ENCODE results near the gene KANSL2. TPM values are rescaled to one million over a fixed set of nuclear protein-coding genes. Genes with fewer than 3 reads are reported as not detected.

Gene KANSL2
- total RNA-seq, 6 experiments from 2014 or later = 17.6 to 28.8 (median 23.2) TPM

DNA sequence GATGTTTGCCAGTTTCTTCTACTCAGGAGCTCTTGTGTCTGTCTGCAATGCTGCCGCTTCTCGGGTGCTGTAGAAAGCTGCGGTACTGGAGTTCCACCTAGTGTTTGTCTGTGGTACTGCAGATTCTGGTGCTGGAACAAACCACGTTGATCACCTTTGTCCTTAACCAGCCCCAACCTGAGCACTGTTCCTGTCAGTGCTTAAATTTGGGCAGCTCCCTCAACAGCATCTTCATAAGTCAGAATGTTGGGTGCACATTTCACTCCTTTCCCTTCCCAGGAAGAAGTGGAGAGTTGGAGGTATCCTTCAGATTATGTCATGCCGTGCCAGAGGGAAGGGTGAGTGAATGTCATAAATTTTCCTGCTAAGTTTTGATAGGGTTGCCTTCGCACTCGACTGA lies 63.5 kb downstream of the KANSL2 start:
- Mint-ChIP-seq H3K27me3 (ENCODE audit: insufficient read depth) (peaks cover 13% of the 10 kb centered on the region), H3K27ac (no peak overlapping the region), H3K36me3 (ENCODE audit: low read depth) (no peaks in the 10 kb centered on the region), H3K4me1 (ENCODE audit: low read depth) (no peaks in the 10 kb centered on the region), H3K9me3 (peaks cover under 1% of the 10 kb centered on the region; the same call in 1 of the 2 replicates), H3K4me3 (no peak overlapping the region)
- TF ChIP-seq, protein P1, sequence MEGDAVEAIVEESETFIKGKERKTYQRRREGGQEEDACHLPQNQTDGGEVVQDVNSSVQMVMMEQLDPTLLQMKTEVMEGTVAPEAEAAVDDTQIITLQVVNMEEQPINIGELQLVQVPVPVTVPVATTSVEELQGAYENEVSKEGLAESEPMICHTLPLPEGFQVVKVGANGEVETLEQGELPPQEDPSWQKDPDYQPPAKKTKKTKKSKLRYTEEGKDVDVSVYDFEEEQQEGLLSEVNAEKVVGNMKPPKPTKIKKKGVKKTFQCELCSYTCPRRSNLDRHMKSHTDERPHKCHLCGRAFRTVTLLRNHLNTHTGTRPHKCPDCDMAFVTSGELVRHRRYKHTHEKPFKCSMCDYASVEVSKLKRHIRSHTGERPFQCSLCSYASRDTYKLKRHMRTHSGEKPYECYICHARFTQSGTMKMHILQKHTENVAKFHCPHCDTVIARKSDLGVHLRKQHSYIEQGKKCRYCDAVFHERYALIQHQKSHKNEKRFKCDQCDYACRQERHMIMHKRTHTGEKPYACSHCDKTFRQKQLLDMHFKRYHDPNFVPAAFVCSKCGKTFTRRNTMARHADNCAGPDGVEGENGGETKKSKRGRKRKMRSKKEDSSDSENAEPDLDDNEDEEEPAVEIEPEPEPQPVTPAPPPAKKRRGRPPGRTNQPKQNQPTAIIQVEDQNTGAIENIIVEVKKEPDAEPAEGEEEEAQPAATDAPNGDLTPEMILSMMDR (IDR thresholded peaks at IDR 0.05) = peak; percentile 99
- DNase-seq = peak; percentile 65

DNA sequence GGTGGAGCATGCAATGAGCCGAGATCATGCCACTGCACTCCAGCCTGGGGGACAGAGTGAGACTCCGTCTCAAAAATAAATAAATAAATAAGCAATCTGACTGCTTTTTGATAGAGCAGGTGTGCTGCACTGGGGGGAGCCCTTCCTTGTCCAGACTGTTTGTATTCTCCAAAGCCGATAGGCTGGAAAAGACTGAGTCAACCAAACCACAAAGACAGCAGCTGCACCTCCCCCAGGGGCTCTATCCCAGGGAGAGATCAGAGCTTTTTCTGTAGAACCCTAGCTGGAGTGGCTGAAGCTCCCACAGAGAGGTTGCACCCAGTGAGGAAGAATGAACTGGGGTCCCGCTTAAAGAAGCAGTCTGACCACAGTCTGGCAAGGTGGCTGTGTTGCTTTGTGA lies 66.4 kb downstream of the KANSL2 start:
- H3K4me3 Mint-ChIP-seq = no peak overlapping the region
- H3K9me3 Mint-ChIP-seq = peaks cover 13% of the 10 kb centered on the region
- 0 out of 2 replicates have a peak, but pooled peaks cover 5% of the 10 kb centered on the region for H3K36me3 Mint-ChIP-seq (ENCODE audit: low read depth)
- TF ChIP-seq, protein P1 (IDR thresholded peaks at IDR 0.05) = no peak
- DNase-seq = no peak
- no peak overlapping the region for H3K27ac Mint-ChIP-seq
- H3K4me1 Mint-ChIP-seq (ENCODE audit: low read depth) = no peaks in the 10 kb centered on the region
- peaks cover 8% of the 10 kb centered on the region; the same call in 1 of the 2 replicates for H3K27me3 Mint-ChIP-seq (ENCODE audit: insufficient read depth)

DNA sequence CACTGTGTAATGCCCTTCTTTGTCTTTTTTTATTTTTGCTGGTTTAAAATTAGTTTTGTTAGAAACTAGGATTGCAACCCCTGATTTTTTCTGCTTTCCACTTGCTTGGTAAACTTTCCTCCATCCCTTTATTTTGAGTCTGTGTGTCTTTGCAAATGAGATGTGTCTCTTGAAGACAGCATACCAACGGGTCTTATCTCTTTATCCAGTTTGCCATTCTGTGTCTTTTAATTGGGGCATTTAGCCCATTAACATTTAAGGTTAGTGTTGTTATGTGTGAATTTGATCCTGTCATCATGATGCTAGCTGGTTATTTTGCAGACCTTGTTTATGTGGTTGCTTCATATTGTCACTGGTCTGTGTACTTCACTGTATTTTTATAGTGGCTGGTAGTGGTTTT lies 68.7 kb downstream of the KANSL2 start:
- H3K4me3 Mint-ChIP-seq = no peak overlapping the region
- TF ChIP-seq, protein P1 (IDR thresholded peaks at IDR 0.05) = no peak
- peaks cover 24% of the 10 kb centered on the region for H3K9me3 Mint-ChIP-seq

More for the DNA sequence above, 68.7 kb downstream of the KANSL2 start:
- no peak for DNase-seq
- H3K36me3 Mint-ChIP-seq (ENCODE audit: low read depth) = 0 out of 2 replicates have a peak, but pooled peaks cover 5% of the 10 kb centered on the region
- peaks cover 8% of the 10 kb centered on the region; the same call in 1 of the 2 replicates for H3K27me3 Mint-ChIP-seq (ENCODE audit: insufficient read depth)
- H3K27ac Mint-ChIP-seq = no peak overlapping the region
- no peaks in the 10 kb centered on the region for H3K4me1 Mint-ChIP-seq (ENCODE audit: low read depth)

Small RNA genes within 50 kb of the gene (microRNA-seq; reads per million reads assigned to microRNA genes)
- 8.5 reads per million, percentile 5 among the genes with 10 or more reads in this experiment for gene MIR1291

Other genes with a start within 250 kb of the KANSL2 start
- gene ANP32D, start 209.7 kb downstream of the KANSL2 start, total RNA-seq (2021; fragmentation: NEBNext Ultra II Directional; extraction: Animal tissue kit (Norgen Biotek cat#: 25700)) = not detected
- not detected for gene C12orf54, start 199.7 kb downstream of the KANSL2 start, total RNA-seq (2021; fragmentation: NEBNext Ultra II Directional; extraction: Animal tissue kit (Norgen Biotek cat#: 25700))
- gene OR8S1, start 156.6 kb downstream of the KANSL2 start, total RNA-seq (2021; fragmentation: NEBNext Ultra II Directional; extraction: Animal tissue kit (Norgen Biotek cat#: 25700)) = not detected
- not detected for gene LALBA, start 112.2 kb downstream of the KANSL2 start, total RNA-seq (2021; fragmentation: NEBNext Ultra II Directional; extraction: Animal tissue kit (Norgen Biotek cat#: 25700))
- 10 to 100 TPM; 30.7 to 36.7 (median 31.3) TPM for gene CCNT1, start 34.5 kb upstream of the KANSL2 start, total RNA-seq (2021; fragmentation: NEBNext Ultra II Directional; extraction: Animal tissue kit (Norgen Biotek cat#: 25700))
- 10 to 100 TPM; 20.3 to 31.6 (median 22.4) TPM for gene ADCY6, start 106.9 kb upstream of the KANSL2 start, total RNA-seq (2021; fragmentation: NEBNext Ultra II Directional; extraction: Animal tissue kit (Norgen Biotek cat#: 25700))
- 10 to 100 TPM; 32.3 to 44.4 (median 38.4) TPM for gene CACNB3, start 136.3 kb upstream of the KANSL2 start, total RNA-seq (2021; fragmentation: NEBNext Ultra II Directional; extraction: Animal tissue kit (Norgen Biotek cat#: 25700))
- gene DDX23, start 169.9 kb upstream of the KANSL2 start, total RNA-seq (2021; fragmentation: NEBNext Ultra II Directional; extraction: Animal tissue kit (Norgen Biotek cat#: 25700)) = 10 to 100 TPM; 57.4 to 84.1 (median 69.8) TPM
- gene RND1, start 183.6 kb upstream of the KANSL2 start, total RNA-seq (2021; fragmentation: NEBNext Ultra II Directional; extraction: Animal tissue kit (Norgen Biotek cat#: 25700)) = under 1 TPM in 4 of 6 experiments, not detected in 2; 0.12 to 0.68 (median 0.18) TPM
- 100 to 1,000 TPM in 2 of 6 experiments, 10 to 100 TPM in 4; 59.2 to 117 (median 70.8) TPM for gene FKBP11, start 243.3 kb upstream of the KANSL2 start, total RNA-seq (2021; fragmentation: NEBNext Ultra II Directional; extraction: Animal tissue kit (Norgen Biotek cat#: 25700))

Data from HFFc6 (cell line).